SK-N-SH treated with all-trans-retinoic acid at 6 μM for 48 hours (cell line): ENCODE data around the gene ZNF689.
"Not testable (repeated sequence)": the region's sequence is repeated elsewhere in the genome, so short reads cannot be mapped to it uniquely, and the experiment has no call there.

ENCODE experiments used
- ATAC-seq: fragments of 200-7000 bp; cut with Tn5 transposase; 3 replicates; pipeline ENCODE4 v1.9.1; 2020; ENCODE audit warnings: mild to moderate bottlenecking, moderate library complexity
- ARNTL ChIP-seq: fragments of 450-650 bp; formaldehyde crosslinking; IDR thresholded peaks from 2 replicates; pipeline ENCODE4 v1.5.0; 2020; ENCODE audit warnings: low read depth, mild to moderate bottlenecking, moderate library complexity, borderline replicate concordance
- BACH2 ChIP-seq: fragments of 250-450 bp; sonication (Bioruptor Pico); IDR thresholded peaks from 2 replicates; pipeline ENCODE4 v1.9.0; 2021; ENCODE audit warnings: mild to moderate bottlenecking, borderline replicate concordance
- CSDC2 ChIP-seq: fragments of 250-450 bp; sonication (Bioruptor Pico); IDR thresholded peaks from 2 replicates; pipeline ENCODE4 v1.5.0; 2020; ENCODE audit warnings: mild to moderate bottlenecking, moderate library complexity
- ESRRG ChIP-seq: fragments of 250-450 bp; sonication (Bioruptor Pico); IDR thresholded peaks from 2 replicates; pipeline ENCODE4 v1.6.1; 2021; ENCODE audit warnings: mild to moderate bottlenecking
- GLIS3 ChIP-seq: fragments of 250-450 bp; sonication (Bioruptor Pico); IDR thresholded peaks from 2 replicates; pipeline ENCODE4 v1.5.0; 2020; ENCODE audit warnings: mild to moderate bottlenecking, moderate library complexity
- ISL1 ChIP-seq: fragments of 250-450 bp; sonication (Bioruptor Pico); IDR thresholded peaks from 2 replicates; pipeline ENCODE4 v2.1.2; 2022; ENCODE audit warnings: mild to moderate bottlenecking, moderate library complexity
- OSR1 ChIP-seq: fragments of 250-450 bp; sonication (Bioruptor Pico); IDR thresholded peaks from 2 replicates; pipeline ENCODE4 v1.8.0; 2022; ENCODE audit warnings: moderate library complexity, mild to moderate bottlenecking, inconsistent platforms
- PPARA ChIP-seq: fragments of 250-450 bp; sonication (Bioruptor Pico); IDR thresholded peaks from 2 replicates; pipeline ENCODE4 v1.5.0; 2020; ENCODE audit warnings: mild to moderate bottlenecking, borderline replicate concordance
- RARB ChIP-seq: fragments of 250-450 bp; sonication (Bioruptor Pico); IDR thresholded peaks from 2 replicates; pipeline ENCODE4 v1.8.0; 2021; ENCODE audit warnings: mild to moderate bottlenecking, moderate library complexity
- SNAI2 ChIP-seq: fragments of 250-450 bp; sonication (Bioruptor Pico); IDR thresholded peaks from 2 replicates; pipeline ENCODE4 v1.5.0; 2020; ENCODE audit warnings: mild to moderate bottlenecking, moderate library complexity
- TCF4 ChIP-seq: fragments of 250-450 bp; sonication (Bioruptor Pico); IDR thresholded peaks from 2 replicates; pipeline ENCODE4 v1.8.0; 2021; ENCODE audit warnings: mild to moderate bottlenecking, moderate library complexity, borderline replicate concordance
- TOX ChIP-seq: fragments of 250-450 bp; sonication (Bioruptor Pico); IDR thresholded peaks from 2 replicates; pipeline ENCODE4 v1.8.0; 2021; ENCODE audit warnings: mild to moderate bottlenecking, moderate library complexity, borderline replicate concordance
- ZC3H10 ChIP-seq: fragments of 250-450 bp; sonication (Bioruptor Pico); IDR thresholded peaks from 2 replicates; pipeline ENCODE4 v1.5.1; 2021; ENCODE audit warnings: mild to moderate bottlenecking, moderate library complexity
- ZNF565 ChIP-seq: fragments of 450-650 bp; formaldehyde crosslinking; conservative IDR thresholded peaks from 2 replicates; pipeline ENCODE4 v1.5.0; 2020; ENCODE audit warnings: low read depth, mild to moderate bottlenecking, moderate library complexity
- ZNF70 ChIP-seq: fragments of 450-650 bp; formaldehyde crosslinking; IDR thresholded peaks from 2 replicates; pipeline ENCODE4 v1.5.0; 2020; ENCODE audit warnings: mild to moderate bottlenecking, moderate library complexity
- ZNF8 ChIP-seq: fragments of 450-650 bp; formaldehyde crosslinking; IDR thresholded peaks from 2 replicates; pipeline ENCODE4 v1.5.0; 2020; ENCODE audit warnings: mild to moderate bottlenecking, moderate library complexity
- TF ChIP-seq, protein P1 (sequence below): fragments of 250-450 bp; sonication (Bioruptor Pico); IDR thresholded peaks from 2 replicates; pipeline ENCODE4 v1.5.0; 2020; ENCODE audit warnings: mild to moderate bottlenecking, moderate library complexity
- TF ChIP-seq, protein P2 (sequence below): fragments of 250-450 bp; sonication (Bioruptor Pico); IDR thresholded peaks from 2 replicates; pipeline ENCODE4 v1.8.0; 2021; ENCODE audit warnings: low read depth, mild to moderate bottlenecking, moderate library complexity, borderline replicate concordance
- TF ChIP-seq, protein P3 (sequence below): fragments of 250-450 bp; sonication (Bioruptor Pico); IDR thresholded peaks from 2 replicates; pipeline ENCODE4 v1.8.0; 2020; ENCODE audit warnings: mild to moderate bottlenecking, moderate library complexity, borderline replicate concordance
- TF ChIP-seq, protein P4 (sequence below): fragments of 250-450 bp; sonication (Bioruptor Pico); IDR thresholded peaks from 2 replicates; pipeline ENCODE4 v1.5.1; 2021; ENCODE audit warnings: mild to moderate bottlenecking, moderate library complexity

The ZNF689 gene

DNA sequence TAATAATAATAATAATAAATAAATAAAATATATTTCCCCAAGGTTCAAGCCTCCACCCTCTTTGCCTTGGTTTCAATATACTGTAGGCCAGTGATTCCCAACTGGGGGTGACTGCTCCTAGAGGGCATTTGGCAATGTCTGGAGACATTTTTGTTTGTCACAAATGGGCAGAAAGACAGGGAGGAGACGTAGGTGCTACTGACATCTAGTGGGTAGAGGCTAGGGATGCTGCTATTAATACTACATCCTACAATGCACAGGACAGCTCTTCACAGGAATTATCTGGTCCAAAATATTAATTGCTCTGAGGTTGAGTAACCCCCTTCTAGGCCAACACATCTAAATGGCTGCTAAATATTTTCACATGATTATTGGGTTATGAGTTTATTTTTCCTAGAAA is 27.8 kb upstream of the ZNF689 start (continued):
- TF ChIP-seq, protein P1, sequence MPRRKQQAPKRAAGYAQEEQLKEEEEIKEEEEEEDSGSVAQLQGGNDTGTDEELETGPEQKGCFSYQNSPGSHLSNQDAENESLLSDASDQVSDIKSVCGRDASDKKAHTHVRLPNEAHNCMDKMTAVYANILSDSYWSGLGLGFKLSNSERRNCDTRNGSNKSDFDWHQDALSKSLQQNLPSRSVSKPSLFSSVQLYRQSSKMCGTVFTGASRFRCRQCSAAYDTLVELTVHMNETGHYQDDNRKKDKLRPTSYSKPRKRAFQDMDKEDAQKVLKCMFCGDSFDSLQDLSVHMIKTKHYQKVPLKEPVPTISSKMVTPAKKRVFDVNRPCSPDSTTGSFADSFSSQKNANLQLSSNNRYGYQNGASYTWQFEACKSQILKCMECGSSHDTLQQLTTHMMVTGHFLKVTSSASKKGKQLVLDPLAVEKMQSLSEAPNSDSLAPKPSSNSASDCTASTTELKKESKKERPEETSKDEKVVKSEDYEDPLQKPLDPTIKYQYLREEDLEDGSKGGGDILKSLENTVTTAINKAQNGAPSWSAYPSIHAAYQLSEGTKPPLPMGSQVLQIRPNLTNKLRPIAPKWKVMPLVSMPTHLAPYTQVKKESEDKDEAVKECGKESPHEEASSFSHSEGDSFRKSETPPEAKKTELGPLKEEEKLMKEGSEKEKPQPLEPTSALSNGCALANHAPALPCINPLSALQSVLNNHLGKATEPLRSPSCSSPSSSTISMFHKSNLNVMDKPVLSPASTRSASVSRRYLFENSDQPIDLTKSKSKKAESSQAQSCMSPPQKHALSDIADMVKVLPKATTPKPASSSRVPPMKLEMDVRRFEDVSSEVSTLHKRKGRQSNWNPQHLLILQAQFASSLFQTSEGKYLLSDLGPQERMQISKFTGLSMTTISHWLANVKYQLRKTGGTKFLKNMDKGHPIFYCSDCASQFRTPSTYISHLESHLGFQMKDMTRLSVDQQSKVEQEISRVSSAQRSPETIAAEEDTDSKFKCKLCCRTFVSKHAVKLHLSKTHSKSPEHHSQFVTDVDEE (CRISPR knock-in tag), result no peak
- TF ChIP-seq CSDC2 (CRISPR knock-in tag) (no peak), TOX (no peak)
- TF ChIP-seq, all 23 proteins: peak for 0

DNA sequence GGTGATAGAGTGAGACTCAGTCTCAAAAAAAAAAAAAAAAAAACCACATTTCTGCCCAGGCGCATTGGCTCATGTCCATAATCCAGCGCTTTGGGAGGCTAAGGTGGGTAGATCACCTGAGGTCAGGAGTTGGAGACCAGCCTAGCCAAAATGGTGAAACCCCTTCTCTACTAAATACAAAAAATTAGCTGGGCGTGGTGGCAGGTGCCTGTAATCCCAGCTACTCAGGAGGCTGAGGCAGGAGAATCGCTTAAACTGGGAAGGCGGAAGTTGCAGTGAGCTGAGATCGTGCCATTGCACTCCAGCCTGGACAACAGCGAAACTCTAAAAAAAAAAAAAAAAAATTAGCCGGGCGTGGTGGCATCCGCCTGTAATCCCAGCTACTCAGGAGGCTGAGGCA is 26.9 kb upstream of the ZNF689 start:
- ATAC-seq, result not testable (repeated sequence)

DNA sequence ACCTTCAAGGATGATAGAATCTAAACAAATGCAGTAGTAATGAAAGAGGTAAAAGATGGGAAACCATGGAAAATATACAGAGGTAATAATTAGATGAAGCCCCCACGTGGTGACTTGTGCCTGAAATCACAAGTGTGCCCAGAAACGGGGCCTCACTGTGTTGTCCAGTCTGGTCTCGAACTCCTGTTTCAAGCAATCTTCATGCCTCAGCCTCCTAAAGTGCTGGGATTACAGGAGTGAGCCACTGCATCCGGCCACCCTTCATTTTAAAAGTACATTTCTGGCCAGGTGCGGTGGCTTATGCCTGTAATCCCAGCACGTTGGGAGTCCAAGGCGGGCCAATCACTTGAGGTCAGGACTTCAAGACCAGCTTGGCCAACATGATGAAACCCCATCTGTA is 26.4 kb upstream of the ZNF689 start:
- TF ChIP-seq OSR1 (CRISPR knock-in tag), result no peak
- TF ChIP-seq, protein P2, sequence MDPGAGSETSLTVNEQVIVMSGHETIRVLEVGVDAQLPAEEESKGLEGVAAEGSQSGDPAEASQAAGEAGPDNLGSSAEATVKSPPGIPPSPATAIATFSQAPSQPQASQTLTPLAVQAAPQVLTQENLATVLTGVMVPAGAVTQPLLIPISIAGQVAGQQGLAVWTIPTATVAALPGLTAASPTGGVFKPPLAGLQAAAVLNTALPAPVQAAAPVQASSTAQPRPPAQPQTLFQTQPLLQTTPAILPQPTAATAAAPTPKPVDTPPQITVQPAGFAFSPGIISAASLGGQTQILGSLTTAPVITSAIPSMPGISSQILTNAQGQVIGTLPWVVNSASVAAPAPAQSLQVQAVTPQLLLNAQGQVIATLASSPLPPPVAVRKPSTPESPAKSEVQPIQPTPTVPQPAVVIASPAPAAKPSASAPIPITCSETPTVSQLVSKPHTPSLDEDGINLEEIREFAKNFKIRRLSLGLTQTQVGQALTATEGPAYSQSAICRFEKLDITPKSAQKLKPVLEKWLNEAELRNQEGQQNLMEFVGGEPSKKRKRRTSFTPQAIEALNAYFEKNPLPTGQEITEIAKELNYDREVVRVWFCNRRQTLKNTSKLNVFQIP (CRISPR knock-in tag), result no peak
- no peak for TF ChIP-seq GLIS3 (CRISPR knock-in tag)
- no peak for TF ChIP-seq CSDC2 (CRISPR knock-in tag)
- TF ChIP-seq ARNTL, result no peak
- no peak for TF ChIP-seq ESRRG (CRISPR knock-in tag)
- TF ChIP-seq ZC3H10 (CRISPR knock-in tag), result no peak
- TF ChIP-seq ZNF8, result no peak
- TF ChIP-seq BACH2 (CRISPR knock-in tag), result no peak
- TF ChIP-seq ZNF70, result no peak
- no peak for TF ChIP-seq RARB
- no peak for TF ChIP-seq SNAI2
- TF ChIP-seq, protein P3, sequence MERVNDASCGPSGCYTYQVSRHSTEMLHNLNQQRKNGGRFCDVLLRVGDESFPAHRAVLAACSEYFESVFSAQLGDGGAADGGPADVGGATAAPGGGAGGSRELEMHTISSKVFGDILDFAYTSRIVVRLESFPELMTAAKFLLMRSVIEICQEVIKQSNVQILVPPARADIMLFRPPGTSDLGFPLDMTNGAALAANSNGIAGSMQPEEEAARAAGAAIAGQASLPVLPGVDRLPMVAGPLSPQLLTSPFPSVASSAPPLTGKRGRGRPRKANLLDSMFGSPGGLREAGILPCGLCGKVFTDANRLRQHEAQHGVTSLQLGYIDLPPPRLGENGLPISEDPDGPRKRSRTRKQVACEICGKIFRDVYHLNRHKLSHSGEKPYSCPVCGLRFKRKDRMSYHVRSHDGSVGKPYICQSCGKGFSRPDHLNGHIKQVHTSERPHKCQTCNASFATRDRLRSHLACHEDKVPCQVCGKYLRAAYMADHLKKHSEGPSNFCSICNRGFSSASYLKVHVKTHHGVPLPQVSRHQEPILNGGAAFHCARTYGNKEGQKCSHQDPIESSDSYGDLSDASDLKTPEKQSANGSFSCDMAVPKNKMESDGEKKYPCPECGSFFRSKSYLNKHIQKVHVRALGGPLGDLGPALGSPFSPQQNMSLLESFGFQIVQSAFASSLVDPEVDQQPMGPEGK (CRISPR knock-in tag), result no peak
- TF ChIP-seq, protein P4, sequence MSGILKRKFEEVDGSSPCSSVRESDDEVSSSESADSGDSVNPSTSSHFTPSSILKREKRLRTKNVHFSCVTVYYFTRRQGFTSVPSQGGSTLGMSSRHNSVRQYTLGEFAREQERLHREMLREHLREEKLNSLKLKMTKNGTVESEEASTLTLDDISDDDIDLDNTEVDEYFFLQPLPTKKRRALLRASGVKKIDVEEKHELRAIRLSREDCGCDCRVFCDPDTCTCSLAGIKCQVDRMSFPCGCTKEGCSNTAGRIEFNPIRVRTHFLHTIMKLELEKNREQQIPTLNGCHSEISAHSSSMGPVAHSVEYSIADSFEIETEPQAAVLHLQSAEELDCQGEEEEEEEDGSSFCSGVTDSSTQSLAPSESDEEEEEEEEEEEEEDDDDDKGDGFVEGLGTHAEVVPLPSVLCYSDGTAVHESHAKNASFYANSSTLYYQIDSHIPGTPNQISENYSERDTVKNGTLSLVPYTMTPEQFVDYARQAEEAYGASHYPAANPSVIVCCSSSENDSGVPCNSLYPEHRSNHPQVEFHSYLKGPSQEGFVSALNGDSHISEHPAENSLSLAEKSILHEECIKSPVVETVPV, result no peak
- no peak for TF ChIP-seq TOX
- TF ChIP-seq PPARA (CRISPR knock-in tag), result no peak
- TF ChIP-seq ZNF565 (CRISPR knock-in tag), result no peak
- no peak for ATAC-seq

DNA sequence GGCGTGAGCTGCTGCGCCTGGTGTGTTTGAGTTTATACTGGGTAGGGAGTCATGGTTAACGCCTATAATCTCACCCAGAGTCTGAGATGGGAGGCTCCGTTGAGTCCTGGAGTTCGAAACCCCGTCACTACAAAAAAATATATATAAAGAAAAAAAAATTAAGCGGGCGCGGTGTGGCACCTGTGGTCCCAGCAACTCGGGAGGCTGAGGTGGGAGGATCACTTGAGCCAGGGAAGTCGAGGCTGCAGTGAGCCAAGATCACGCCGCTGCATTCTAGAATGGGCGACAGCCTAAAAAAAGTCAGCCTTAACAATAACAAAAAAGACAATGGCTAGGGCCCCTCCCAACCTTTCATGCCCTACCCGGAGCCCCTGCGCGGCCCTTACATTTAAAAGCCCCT is 23.3 kb upstream of the ZNF689 start:
- ATAC-seq, result no peak
- TF ChIP-seq ZNF70 (no peak), ESRRG (CRISPR knock-in tag) (no peak), ZNF565 (CRISPR knock-in tag) (no peak), TOX (no peak), CSDC2 (CRISPR knock-in tag) (no peak), TCF4 (CRISPR knock-in tag) (no peak), SNAI2 (no peak), ISL1 (CRISPR knock-in tag) (no peak), PPARA (CRISPR knock-in tag) (no peak), RARB (no peak), OSR1 (CRISPR knock-in tag) (no peak), ZNF8 (no peak), ZC3H10 (CRISPR knock-in tag) (no peak), GLIS3 (CRISPR knock-in tag) (no peak)
- TF ChIP-seq, protein P2 (CRISPR knock-in tag), result no peak
- TF ChIP-seq, protein P3 (CRISPR knock-in tag), result no peak
- TF ChIP-seq, protein P4, result no peak
